Non-pigmented ciliary epithelial cell (primary cell): ENCODE data around the gene TESK2.

ENCODE experiments used
- DNase-seq: peaks from one replicate; pipeline ENCODE4 v3.0.0-alpha.2; 2010; ENCODE audit warnings: low read depth

TESK2 gene

DNA sequence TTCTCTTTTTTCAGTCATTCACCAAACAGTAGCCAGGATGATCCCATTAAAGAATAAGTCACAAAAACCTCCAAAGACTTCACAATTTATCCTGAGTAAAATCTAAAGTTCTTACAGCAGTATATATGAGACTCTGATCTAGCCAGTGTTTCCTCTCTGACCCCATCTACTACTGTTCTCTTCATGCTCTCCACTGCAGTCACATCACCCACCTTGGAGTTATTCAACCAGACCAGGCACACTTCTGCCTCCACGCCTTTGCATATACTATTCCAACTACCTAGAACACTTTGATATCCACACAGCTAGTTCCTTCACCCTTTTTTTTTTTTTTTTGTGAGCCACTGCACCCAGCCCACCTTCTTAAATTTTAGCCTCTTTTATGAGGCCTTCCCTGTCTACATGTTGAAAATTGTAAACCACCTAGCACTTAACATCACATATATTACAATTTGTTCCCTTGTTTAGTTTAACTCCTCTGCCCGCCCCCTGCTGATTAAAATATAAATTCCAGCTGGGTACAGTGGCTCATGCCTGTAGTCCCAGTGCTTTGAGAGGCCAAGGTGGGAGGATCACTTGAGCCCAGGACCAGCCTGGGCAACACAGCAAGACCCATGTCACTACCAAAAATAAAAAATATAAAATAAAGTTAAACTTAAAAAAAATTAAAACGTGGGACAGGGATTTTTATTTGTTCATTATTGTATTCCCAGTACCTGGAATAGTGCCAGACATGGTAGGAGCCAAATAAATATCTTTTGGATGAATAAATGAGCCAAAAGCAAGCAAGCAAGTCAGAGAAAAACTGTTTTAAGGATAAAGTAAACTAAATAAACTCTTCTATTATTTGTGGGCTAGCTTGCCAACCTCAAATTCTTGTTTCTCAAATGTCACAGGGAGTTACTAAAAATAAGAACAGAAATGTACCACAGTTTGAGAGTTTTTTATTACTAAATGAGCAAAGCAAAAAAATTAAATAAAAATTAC lies 115.6 kb downstream of the TESK2 start:
- DNase-seq: no peak

DNA sequence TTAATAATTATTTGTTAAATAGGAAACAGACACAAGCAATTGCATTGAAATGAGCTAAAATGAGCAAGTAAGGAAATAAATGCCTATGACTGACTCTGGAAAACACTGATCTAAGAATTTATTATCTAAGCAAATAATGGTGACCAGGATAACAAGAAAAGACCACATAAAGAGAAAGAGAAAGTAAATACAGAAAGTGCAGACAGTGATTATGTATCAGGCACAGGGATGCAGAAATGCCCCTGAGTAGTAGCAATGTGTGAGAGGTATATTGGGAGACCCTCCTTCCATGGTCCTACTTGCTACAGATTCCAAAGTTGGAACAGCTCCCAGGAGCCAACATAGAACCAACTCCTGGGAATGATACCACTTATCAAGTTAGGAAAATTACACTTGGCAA lies 117.4 kb downstream of the TESK2 start:
- no peak for DNase-seq

DNA sequence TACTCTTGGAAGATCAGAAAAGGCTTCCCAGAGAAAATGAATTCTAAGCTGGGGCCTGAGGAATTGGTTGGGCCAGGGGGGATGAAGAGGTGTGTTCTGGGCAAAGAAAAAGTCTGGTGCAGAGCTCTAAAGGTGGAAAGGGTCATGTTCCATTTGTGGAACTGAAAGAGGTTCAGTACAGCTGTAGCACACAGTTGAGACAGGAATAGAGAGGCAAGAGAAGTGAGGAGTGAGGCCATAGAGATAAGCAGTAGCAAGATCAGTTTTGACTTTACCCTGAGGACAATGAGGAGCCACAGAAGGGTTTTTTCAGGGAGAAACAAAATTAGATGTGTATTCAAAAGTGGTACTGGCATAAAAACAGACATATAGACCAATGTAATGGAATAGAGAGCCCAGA lies 120.4 kb downstream of the TESK2 start:
- DNase-seq: no peak

DNA sequence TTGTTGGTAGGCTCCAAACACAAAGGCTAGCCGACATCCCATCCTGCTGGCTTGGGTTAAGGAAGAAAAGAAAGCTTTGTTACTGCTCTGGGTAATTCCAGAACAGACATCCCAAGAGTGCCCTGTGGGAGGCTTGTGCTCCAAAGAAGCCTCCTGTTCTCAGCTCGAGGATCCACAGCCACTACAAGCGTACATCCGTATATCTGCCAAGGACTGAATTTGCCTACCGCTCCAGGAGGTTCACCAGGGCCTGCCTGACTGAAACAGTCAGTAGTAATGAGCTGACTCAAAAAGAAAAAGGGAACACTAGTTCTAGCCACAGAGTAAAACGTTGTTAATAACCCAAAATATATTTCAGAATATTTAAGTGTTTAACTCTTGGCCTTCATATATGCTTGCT lies 125.9 kb downstream of the TESK2 start:
- no peak for DNase-seq

DNA sequence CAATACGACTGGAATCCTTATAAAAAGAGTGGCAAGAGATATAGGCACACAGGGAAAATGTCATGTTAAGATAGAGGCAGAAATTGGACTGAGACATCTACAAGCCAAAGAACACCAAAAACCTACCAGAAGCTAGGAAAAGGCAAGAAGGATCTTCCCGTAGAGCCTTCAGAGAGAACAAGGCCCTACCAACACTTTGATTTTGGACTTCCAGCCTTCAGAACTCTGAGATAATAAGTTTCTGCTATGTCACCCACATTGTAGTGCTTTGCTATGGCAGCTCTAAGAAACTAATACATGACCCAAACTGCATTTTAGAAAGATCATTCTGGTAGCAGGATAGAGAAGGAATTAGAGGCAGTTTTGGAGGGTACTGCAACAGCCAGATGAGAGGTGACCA lies 126.7 kb downstream of the TESK2 start:
- DNase-seq: no peak

DNA sequence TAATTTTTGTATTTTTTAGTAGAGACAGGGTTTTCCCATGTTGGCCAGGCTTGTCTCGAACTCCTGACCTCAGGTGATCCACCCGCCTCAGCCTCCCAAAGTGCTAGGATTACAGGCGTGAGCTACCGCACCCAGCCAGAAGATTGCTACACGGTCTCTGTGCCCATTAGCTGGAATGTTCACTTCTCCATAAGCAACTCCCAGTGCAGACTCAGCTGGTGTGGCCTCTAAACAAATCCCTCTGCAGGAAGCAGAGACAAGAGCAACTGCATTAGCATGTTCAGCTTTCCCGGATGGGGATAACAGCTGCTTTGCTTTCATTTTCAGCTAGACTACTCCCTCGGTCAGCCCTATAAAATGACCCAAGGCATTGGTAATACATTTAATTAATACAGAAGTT lies 130.0 kb downstream of the TESK2 start:
- DNase-seq: peak; percentile 6

DNA sequence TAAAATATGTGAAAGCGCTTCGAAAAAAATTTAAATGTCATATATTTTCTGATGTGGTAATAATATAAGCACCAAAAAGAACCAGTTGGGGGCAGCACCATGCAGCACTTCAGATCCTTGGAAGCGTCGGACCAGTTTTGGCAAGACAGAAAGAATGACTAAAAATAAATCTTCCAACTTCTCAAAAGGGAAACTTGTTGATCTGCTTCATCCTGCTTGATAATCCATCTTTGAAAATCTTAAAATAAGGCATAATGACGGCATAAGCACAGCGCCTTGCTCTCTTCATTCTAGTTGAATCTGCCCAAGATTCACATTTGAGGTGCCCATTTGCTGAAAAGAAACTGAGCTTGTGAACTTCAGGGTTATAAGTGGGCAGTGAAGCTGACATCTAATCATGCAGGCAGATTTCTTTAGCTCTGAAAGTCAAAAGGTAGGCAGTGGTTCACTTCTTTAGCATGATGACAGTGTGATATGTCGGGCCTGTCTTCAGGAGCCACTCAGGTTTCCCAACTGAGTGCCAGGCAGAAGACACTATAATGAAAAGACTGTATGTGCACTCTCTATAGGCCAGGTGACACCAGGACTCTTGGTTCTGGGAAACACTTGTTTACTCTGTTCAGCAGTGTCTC lies 131.0 kb downstream of the TESK2 start:
- peak; percentile 27 for DNase-seq

DNA sequence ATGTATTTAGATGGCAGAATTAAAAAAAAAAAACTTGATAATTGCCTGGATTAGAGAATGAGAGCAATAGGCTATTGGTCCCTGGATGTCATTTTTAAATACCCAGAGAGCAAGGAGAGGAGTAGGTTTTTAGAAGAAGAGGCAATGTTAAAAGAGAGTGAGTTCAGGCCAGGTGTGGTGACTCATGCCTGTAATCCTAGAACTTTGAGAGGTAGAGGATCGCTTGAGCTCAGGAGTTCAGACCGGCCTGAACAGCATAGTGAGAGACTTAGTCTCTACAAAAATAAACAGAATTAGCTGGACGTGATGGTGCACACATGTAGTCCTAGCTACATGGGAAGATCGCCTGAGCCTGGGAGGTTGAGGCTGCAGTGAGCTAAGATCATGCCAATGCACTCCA lies 134.8 kb downstream of the TESK2 start:
- no peak for DNase-seq

DNA sequence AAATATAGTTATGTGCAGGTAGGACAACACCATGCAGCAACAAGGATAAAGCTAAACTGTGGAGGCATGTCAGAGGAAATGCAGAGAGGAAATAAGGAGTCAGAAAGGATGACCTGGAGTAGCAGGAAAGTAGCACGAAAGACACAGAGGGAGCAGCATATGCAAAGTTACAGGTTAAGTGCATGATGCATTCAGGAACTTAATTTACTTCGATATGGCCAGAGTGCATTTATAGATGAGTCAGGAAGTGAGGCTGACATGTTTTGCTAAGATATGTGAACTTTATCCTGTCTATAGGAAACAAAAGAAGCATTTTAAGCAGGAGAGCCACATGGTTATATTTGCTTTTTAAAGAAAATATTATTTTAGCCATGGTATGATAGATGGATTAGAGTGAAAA lies 135.3 kb downstream of the TESK2 start:
- DNase-seq: no peak

DNA sequence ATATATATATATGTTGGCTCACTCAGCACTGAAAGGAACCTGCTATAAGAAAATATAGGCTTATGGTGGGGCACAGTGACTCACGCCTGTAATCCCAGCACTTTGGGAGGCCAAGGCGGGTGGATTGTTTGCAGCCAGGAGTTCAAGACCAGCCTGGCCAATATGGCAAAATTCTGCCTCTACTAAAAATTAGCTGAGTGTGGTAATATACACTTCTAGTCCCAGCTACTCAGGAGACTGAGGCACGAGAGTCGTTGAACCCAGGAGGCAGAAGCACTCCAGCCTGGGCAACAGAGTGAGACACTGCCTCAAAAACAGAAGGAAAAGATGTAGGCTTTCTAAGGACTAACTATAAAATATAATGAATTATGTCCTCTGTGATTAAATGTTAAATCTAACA lies 136.1 kb downstream of the TESK2 start:
- DNase-seq: no peak

DNA sequence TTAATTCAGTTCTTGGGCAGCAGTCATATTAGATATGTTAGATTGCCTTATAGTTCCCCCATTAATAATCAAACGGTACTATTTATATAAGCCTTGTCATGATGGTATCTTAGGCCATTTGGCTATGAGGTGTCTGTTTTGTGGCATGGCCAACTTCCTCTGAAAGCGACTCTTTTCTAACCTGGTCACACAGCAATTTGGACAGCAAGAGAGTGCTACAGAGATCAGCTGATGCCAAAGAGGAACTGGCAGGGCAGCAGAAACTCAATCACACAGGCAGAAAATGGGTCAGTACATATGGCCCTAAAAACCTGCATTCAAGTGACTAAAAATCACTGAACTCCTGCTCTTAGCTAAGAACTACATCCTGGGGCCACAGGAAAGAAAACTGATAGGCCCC lies 137.3 kb downstream of the TESK2 start:
- no peak for DNase-seq

DNA sequence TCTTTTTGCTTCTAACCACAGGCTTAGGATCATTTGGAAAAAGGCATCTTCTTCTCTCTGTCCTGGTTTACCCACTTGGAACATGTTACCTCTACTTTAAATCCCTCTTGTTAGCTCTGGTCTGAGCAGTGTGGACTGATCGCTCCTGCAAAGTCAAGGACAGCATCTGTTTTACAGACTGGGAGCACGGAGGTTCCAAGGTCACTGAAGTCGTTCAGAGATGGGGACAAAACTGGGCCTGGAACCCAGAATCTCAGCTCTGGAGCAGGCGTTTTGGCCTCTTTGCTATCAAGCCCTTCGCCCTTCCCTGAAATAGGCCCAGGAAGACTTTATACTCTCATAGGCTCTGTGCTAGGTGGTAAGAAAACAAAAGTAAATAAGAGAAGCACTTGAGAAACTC lies 139.5 kb downstream of the TESK2 start:
- DNase-seq: no peak

DNA sequence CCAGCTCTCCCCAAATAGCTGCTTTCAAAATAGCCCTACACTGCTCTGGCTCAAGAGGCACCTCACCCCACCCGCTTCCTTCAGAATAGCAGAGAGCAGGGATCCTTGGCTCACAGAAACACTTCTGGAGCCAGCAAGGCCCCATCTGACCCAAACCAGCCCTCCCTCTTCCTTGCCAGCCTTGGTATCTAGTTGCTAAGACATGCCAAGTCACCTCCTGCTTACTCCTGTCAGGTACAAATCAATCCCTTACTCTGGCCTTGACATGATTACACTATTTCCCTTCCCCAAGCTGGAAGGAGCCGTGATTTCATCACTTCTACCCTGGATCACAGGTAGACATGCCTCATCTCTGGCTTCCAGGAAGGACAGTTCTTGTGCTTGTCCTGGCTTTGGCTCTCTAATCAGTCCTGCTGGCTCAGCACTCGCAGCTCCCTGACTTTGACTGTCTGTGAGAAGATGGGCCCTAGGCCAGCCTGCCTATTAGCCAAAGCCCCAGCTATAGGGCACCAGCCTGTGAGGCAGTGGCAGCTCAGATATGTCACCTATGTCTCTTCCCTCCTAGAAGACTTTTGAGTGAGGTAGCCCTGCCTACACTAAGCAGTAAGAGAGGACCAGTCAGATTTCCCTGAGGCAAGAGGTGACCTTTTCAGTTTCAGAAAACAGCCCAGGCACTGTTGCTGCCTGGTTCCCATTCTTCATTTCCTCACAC lies 141.8 kb downstream of the TESK2 start:
- DNase-seq: no peak

DNA sequence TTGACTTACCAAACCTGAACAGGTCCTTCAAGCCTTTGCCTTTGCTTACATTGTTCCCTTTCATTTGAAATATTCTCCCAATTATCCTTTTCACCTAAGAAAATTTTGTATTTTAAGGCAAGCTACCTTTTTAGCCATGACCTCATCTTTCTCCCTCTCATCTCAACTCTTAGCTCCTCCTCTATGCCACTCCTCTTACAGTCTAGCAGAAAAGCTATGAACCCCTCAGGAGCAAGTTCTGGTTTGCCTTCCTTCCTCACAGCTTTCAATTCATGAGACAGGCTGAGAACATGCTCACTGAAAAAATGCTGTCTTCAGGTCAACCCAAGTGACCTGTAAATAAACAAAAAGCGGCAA lies 142.4 kb downstream of the TESK2 start:
- DNase-seq: no peak

DNA sequence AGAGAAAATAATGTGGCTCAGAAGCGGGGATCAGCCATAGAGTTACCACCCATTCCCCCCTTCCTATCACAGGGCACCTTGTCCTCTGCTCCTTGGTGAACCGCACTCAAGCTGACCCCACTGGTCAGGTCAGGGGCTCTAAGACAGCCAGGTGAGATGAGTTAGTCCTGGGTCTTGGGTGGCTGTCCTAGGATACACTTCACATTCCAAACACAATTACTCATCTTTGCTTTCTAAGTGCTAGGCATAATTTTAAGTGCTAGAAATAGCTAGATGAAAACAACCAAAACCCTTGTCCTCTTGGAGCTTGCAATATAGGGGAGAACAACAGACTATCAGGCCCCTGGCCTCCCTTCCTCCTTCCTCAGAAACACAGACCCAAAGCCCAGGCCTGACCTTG lies 142.9 kb downstream of the TESK2 start:
- DNase-seq: no peak

DNA sequence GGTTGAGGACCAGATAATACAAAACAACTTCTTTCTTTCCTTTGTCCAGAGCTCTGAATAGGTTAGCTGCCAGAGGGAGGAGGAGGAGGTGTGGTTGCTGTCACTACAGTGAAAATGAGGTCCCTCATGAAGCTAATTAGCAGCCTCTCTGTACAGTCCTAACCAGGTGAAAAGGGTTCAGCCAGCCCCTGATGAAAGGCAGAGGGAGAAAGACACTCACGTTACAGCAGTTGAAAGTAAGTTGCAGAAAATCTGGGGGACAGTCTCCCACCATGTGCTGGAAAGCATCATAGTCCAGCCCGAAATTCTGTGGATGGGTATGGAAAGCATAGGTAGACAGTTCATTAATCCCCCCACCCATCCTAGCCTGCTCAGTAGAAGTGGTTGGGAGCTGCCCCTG lies 144.5 kb downstream of the TESK2 start:
- DNase-seq: no peak

DNA sequence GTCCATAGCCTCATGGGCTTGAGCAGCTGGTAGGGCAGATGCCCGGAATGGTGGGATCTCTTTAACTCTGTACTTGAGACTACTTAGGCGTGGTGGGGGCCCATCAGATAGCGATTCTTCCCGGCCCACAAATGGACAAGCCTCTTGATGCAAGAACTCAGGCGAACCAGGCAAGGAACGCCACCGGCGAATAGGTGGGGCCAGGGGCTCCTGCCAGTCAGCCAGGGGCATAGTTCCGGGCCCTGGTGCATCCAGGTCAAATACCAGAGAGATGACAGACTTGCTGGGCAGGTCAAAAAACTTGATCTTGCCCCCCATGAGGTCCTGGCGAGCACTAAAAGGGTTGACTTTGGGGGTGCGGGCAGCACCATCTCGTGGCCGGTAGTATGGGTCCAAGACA lies 145.9 kb downstream of the TESK2 start:
- DNase-seq: no peak

DNA sequence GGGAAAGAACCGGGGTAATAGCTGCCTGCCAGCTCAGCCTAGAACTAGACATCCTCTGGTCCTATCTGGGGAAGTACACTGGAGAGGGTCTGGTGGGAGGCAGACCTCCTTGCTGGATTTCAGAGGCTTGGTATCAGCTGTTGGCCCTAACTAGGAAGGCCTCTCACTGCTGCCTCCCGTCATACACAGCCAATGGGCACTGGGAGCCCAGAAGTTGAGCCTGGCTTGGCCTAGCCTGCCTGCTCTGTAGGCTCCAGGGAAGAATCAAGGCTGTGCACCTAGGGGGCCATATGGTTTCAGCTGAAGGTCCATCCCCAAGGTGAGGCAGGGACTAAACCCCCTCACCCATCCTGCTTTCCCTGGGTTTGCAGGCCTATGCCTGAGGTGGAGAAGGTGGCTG lies 146.5 kb downstream of the TESK2 start:
- no peak for DNase-seq

DNA sequence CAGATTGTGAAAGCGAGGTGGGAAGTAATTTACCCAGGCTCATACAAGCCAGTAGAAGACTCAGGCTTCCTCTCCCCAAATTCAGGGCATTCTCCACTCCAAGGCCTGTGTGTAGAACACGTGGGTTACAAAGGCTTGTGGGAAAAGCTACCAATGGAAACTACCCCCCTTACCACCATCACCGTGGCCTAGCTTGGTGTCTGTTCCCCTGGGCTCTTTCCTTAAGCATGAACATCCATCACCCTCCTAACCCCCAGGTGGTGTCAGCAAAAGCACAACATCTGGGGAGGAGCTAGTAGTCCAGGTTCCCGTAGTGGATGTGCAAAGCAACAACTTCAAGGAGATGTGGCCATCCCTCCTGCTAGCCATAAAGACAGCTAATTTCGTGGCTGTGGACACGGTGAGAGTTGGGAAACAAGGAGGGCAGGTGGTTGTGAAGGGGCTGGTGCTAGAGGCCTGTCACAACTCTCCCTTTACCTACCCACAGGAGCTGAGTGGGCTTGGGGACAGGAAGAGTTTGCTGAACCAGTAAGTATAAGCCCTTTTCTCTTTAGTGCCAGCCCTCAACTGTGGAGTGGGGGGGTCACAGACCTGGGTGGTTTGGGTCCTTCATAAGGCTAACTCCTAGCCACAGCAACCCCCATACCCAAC lies 150.0 kb downstream of the TESK2 start:
- no peak for DNase-seq

DNA sequence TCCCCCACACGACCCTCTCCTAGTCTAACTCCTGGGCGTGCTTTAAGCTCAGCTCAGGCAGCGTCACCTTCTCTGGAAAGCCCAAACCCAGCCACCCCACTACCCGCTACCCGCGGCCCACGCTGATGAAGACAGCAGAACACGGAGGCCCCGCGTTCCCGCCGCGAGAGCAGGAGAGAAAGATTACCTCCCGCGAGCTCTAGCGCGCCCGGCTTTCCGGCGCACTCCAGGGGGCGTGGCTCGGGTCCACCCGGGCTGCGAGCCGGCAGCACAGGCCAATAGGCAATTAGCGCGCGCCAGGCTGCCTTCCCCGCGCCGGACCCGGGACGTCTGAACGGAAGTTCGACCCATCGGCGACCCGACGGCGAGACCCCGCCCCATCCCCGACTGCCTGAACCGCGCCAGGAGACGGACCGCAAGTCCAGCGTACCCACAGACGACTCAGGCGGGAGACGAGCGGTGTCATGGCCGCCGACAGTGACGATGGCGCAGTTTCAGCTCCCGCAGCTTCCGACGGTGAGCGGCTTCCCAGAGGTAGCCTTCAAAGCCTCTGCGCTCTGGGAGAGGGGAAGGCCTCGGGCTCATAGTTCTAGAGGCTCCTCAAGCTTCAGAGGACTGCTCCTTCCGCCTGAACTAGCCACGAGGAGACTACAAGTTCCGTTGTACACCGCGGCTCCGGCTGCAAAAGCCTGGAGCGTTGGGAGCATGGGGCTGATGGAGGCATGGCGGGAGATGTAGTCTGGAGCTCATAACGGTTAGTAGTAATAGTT lies 151.0 kb downstream of the TESK2 start, which contains the start of the genes MUTYH and TOE1:
MUTYH (minus strand) TSS at position 652 of the 770 bp plus-strand sequence. CDS start 5,935 bp downstream, outside the sequence.
TOE1 (plus strand) TSS at position 382 of the 770 bp plus-strand sequence; CDS start at position 465, 83 bp downstream.
- peak; percentile 51 for DNase-seq

DNA sequence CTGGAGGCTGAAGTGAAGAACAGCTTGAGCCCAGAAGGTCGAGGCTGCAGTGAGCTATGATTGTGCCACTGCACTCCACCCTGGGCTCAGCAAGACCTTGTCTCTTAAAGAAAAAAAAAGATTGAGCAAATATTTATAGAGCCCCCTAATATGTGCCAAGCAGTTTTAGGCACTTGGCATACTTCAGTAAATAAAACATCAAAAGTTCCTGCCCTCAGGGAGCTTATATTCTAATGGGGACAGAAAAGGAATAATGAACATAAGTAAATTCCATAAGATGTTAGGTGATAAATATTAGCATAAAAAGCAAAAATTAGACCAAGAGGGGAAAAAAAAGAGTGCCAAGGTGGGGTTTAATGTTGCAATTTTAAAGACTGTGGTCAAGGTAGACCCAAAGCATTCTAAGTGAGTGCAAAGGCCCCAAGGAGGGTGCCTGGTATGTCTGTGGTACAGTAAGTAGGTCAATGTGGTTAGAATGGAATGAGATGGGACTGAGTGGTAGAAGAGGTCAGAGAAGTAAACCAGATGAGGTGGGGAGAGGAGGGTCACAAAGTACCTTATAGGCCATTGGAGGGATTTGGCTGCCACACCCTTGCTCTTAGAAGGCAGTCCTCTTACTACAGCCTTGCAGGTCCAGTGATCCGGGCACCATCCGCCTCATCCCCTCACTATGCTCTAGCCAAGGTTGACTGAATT lies 153.2 kb downstream of the TESK2 start:
- no peak for DNase-seq
